Breast epithelium (tissue), 4 donors: Measurements from ENCODE around the gene GNG10. TPM values are rescaled to one million over a fixed set of nuclear protein-coding genes. Genes with fewer than 3 reads are reported as not detected.

ENCODE experiments used
- DNase-seq, 2 donors: peaks; one replicate each; pipeline ENCODE4 v3.0.0-alpha.2; 2019; ENCODE audit warnings: low spot score in 2 of 2
- H3K27ac ChIP-seq, 2 donors: fragments of 200-600 bp; sonication (generic) in 1 of 2; one replicate each; pipeline ENCODE4 v1.5.1; 2016 to 2019; ENCODE audit warnings: mild to moderate bottlenecking in 1 of 2
- H3K27me3 ChIP-seq, 2 donors: fragments of 200-600 bp; sonication (generic) in 1 of 2; one replicate each; pipeline versions ENCODE4 v1.5.1 to v1.6.0; 2017 to 2019; ENCODE audit warnings: control low read depth in 1 of 2, mild to moderate bottlenecking in 1 of 2
- H3K36me3 ChIP-seq: fragments of 200-600 bp; one replicate; pipeline ENCODE4 v1.5.1; 2019
- H3K4me1 ChIP-seq, 2 donors: fragments of 200-600 bp; sonication (generic); one replicate each; pipeline ENCODE4 v1.5.1; 2016 to 2019; ENCODE audit warnings: control low read depth in 1 of 2
- H3K4me3 ChIP-seq, 3 donors: fragments of 200-600 bp; sonication (generic); 1 replicate in 2 of 3; 2 replicates in 1 of 3; pipeline ENCODE4 v1.5.1; 2016 to 2019; ENCODE audit warnings: mild to moderate bottlenecking in 3 of 3, moderate library complexity in 2 of 3
- H3K9me3 ChIP-seq, 2 donors: fragments of 200-600 bp; sonication (generic) in 1 of 2; one replicate each; pipeline ENCODE4 v1.5.1; 2016 to 2019; ENCODE audit warnings: control low read depth in 1 of 2
- POLR2A ChIP-seq: fragments of 450-650 bp; IDR thresholded peaks from one replicate; pipeline ENCODE4 v1.6.1; 2016; ENCODE audit warnings: antibody characterized with exemption, mild to moderate bottlenecking, moderate library complexity
- POLR2AphosphoS5 ChIP-seq, 3 donors: sonication (generic); formaldehyde crosslinking; IDR thresholded peaks; one replicate each; pipeline ENCODE4 v1.6.1; 2017; ENCODE audit warnings: antibody characterized with exemption in 3 of 3
- intact Hi-C: fragments of 100-400 bp; cut with DNase I; formaldehyde crosslinking; loops from one replicate; pipeline ENCODE4 v1.15.1; 2023; ENCODE audit warnings: low total_unique reads
- total RNA-seq, 3 donors: library from RNA; depleted of rRNA; stranded (reverse); fragments of >200 nt; gene quantifications; one replicate each; pipeline ENCODE4 v1.1.0, GENCODE V29; 2016
- TF ChIP-seq, protein P1 (sequence below), 3 donors: fragments of 450-650 bp; IDR thresholded peaks; one replicate each; pipeline ENCODE4 v1.5.1; 2016 to 2017; ENCODE audit warnings: antibody characterized with exemption in 3 of 3, mild to moderate bottlenecking in 3 of 3, moderate library complexity in 3 of 3

Gene GNG10
- total RNA-seq, 3 donors from 2014 or later: 53.4 to 95.7 (median 91.4) TPM

DNA sequence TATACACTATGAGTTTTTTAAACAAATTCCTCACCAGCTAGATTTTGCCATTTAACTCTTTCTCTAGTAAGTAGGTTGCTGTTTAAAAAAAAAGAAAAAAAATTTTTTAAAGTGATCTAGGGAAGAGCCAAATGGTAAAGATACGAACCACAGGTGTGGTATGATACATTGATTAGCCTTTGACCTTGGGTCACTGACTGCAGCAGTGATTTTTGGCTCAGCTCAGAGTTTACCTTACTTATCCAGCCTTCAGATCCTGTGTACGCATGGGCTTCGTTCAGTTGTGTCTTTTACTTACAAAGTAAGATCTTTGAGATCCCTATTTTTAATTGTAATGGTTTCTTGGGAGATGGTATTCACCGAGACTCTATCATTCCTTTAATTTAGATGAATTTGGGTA lies 12.4 kb upstream of the GNG10 start:
- no peaks in the 10 kb centered on the region for H3K27me3 ChIP-seq
- TF ChIP-seq POLR2A: no peak
- TF ChIP-seq POLR2AphosphoS5 (IDR thresholded peaks at IDR 0.05): no peak
- TF ChIP-seq, protein P1, sequence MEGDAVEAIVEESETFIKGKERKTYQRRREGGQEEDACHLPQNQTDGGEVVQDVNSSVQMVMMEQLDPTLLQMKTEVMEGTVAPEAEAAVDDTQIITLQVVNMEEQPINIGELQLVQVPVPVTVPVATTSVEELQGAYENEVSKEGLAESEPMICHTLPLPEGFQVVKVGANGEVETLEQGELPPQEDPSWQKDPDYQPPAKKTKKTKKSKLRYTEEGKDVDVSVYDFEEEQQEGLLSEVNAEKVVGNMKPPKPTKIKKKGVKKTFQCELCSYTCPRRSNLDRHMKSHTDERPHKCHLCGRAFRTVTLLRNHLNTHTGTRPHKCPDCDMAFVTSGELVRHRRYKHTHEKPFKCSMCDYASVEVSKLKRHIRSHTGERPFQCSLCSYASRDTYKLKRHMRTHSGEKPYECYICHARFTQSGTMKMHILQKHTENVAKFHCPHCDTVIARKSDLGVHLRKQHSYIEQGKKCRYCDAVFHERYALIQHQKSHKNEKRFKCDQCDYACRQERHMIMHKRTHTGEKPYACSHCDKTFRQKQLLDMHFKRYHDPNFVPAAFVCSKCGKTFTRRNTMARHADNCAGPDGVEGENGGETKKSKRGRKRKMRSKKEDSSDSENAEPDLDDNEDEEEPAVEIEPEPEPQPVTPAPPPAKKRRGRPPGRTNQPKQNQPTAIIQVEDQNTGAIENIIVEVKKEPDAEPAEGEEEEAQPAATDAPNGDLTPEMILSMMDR (IDR thresholded peaks at IDR 0.05): no peak
- peaks cover 5% of the 10 kb centered on the region for H3K36me3 ChIP-seq
- intact Hi-C loops: no loop called here
- H3K4me3 ChIP-seq: no peak overlapping the region
- no peaks in the 10 kb centered on the region for H3K9me3 ChIP-seq
- no peak overlapping the region for H3K27ac ChIP-seq
- no peaks in the 10 kb centered on the region for H3K4me1 ChIP-seq
- no peak for DNase-seq

DNA sequence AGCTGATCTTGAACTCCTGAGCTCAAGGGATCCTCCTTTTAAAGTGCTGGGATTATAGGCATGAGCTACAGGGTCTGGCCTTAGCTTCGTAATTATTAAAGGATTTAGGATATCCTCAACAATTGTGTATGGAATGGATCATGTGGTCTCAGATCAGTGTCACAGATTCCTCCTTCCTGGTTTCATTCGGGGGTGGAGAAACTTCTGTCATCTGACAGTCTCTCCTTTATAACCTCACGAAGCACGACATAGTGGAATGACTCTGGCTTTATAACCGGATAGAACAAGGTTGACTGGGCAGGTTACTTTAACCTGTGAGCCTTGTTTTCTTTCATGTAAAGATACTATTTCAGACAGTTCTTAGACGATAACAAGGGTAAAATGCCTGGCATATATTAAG lies 4.4 kb upstream of the GNG10 start:
- Histone ChIP-seq H3K4me3 (no peak overlapping the region), H3K27ac (no peak overlapping the region), H3K9me3 (no peaks in the 10 kb centered on the region), H3K36me3 (peaks cover 5% of the 10 kb centered on the region), H3K4me1 (no peaks in the 10 kb centered on the region), H3K27me3 (no peaks in the 10 kb centered on the region)
- DNase-seq: no peak
- TF ChIP-seq, protein P1 (IDR thresholded peaks at IDR 0.05): no peak
- TF ChIP-seq POLR2AphosphoS5 (IDR thresholded peaks at IDR 0.05): no peak
- no peak for TF ChIP-seq POLR2A
- intact Hi-C loops: no loop called here

DNA sequence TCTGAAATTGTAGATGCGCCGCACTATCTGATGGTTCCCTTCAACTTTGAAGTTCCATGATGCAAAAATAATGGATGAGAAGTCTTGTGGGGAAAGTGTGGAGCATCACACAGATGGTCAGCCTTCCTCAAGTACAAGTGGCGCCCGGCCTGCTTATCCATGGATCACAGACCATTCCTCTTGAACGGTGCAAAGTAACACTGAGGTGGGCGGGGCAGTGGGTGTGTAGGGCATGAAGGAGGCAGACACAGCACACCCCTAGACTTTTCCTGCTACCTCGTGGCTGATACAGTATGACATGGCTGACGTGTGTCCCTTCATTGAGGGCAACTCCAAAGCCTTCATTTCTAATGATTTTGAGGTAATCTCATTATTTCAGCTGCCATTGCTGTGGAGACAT lies 2.5 kb upstream of the GNG10 start:
- intact Hi-C loops: no loop called here
- H3K9me3 ChIP-seq: no peaks in the 10 kb centered on the region
- no peaks in the 10 kb centered on the region for H3K36me3 ChIP-seq
- H3K4me3 ChIP-seq: no peak overlapping the region
- no peak for DNase-seq
- no peaks in the 10 kb centered on the region for H3K4me1 ChIP-seq
- no peak overlapping the region for H3K27ac ChIP-seq
- no peaks in the 10 kb centered on the region for H3K27me3 ChIP-seq
- TF ChIP-seq POLR2AphosphoS5 (IDR thresholded peaks at IDR 0.05) (no peak), POLR2A (no peak)
- TF ChIP-seq, protein P1 (IDR thresholded peaks at IDR 0.05): no peak

DNA sequence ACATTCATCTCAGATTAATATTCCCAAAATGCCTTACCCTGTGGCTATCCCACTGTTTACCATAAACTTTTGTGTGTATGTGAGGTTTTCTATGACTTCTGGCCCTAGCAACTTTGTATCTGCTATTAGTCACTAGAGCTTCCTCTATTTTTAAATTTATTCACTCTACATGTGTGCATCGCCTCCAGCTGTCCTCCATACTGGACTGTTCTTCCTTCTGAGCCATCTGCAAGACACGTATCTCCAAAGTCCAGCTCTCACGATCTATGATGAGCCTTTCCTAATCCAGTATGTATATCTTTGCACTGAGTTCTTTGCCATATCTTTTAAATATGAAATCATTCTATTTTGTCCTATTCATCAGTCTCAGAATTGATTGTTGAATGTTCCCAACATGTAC lies 1.7 kb upstream of the GNG10 start:
- no peak for TF ChIP-seq POLR2A
- no peaks in the 10 kb centered on the region for H3K9me3 ChIP-seq
- intact Hi-C loops: loop anchor here (5.0 kb wide), 1 partner anchor 378 kb away; no protein-coding TSS in a partner anchor
- no peak for DNase-seq
- no peak overlapping the region for H3K4me3 ChIP-seq
- no peaks in the 10 kb centered on the region for H3K27me3 ChIP-seq
- H3K4me1 ChIP-seq: no peaks in the 10 kb centered on the region
- H3K27ac ChIP-seq: no peak overlapping the region
- no peaks in the 10 kb centered on the region for H3K36me3 ChIP-seq

DNA sequence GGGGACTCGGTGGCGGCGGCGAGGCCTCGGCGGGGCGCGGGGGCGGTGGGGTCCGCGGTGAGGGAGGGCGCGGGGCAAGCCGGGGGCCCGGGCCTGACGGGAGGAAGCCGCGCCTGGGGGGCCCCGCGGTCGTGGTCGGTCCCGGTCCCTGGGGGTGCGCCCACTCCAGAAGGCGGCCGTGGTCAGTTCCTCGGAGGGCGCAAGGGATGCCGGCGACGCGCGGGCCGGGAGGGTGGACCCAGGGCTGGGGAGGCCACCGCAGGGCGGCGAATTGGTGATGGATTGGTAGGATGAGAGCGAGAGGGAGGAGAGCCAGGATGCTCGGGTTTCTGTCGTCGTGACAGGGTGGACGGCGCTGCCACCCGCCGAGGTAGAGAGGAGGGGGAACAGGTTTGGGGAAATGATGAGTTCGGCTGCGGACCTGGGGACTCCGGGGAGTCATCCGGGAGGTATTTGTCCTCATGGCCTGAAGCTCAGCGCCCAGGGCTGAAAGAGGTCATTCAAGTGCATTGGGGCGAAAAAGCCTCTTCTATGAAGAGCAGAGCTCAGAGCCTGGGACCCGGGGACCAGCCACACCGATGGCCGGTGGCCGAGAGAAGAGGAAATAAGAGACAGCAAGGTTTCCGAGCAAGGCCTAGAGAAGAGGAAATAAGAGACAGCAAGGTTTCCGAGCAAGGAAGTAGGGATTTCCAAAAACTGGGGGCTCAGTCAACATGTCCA lies 557 bp downstream of the GNG10 start:
- no peak for TF ChIP-seq POLR2AphosphoS5 (IDR thresholded peaks at IDR 0.05)
- TF ChIP-seq, protein P1 (IDR thresholded peaks at IDR 0.05): no peak
- TF ChIP-seq POLR2A: no peak
- DNase-seq: no peak
- intact Hi-C loops: loop anchor here (5.0 kb wide), 1 partner anchor 375 kb away; no protein-coding TSS in a partner anchor

More for the DNA sequence above, 557 bp downstream of the GNG10 start:
- H3K9me3 ChIP-seq: no peaks in the 10 kb centered on the region
- H3K36me3 ChIP-seq: no peaks in the 10 kb centered on the region
- H3K4me3 ChIP-seq: peak overlapping the region; percentile 76 to 77 (median 76)
- peak overlapping the region; percentile 66 to 70 for H3K27ac ChIP-seq
- H3K4me1 ChIP-seq: no peaks in the 10 kb centered on the region
- no peaks in the 10 kb centered on the region for H3K27me3 ChIP-seq
